ENCODE measurements around the gene OLA1.

DNA sequence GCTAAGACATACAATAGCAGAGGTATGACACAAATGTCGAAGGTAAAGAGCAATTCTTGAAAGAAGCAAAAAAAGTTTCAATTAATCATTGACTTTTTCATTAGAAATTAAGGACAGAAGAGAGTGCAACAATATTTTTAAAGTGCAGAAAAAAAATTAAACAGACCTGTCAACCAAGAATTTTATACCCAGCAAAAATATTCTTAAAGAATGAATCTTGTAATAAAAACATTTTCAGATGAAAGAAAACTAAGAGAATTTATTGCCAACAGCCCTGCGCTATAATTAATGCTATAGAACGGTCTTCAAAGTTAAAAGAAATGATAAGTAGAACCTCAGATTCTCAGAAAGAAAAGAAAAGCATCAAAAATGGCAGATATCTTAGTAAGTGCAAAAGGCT lies 79.0 kb downstream of the OLA1 start:
- TF ChIP-seq, protein P1, sequence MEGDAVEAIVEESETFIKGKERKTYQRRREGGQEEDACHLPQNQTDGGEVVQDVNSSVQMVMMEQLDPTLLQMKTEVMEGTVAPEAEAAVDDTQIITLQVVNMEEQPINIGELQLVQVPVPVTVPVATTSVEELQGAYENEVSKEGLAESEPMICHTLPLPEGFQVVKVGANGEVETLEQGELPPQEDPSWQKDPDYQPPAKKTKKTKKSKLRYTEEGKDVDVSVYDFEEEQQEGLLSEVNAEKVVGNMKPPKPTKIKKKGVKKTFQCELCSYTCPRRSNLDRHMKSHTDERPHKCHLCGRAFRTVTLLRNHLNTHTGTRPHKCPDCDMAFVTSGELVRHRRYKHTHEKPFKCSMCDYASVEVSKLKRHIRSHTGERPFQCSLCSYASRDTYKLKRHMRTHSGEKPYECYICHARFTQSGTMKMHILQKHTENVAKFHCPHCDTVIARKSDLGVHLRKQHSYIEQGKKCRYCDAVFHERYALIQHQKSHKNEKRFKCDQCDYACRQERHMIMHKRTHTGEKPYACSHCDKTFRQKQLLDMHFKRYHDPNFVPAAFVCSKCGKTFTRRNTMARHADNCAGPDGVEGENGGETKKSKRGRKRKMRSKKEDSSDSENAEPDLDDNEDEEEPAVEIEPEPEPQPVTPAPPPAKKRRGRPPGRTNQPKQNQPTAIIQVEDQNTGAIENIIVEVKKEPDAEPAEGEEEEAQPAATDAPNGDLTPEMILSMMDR (conservative IDR thresholded peaks at IDR 0.05; ENCODE audit: low read depth, low read length), result no peak
- no peak for TF ChIP-seq EZH2 (IDR thresholded peaks at IDR 0.05; ENCODE audit: low read length, unreplicated experiment)

Data from PC-3 (cell line).